OCI-LY1 (cell line): ENCODE measurements around the gene PYGO2.
A peak's percentile ranks its signal among the peaks of the same experiment; 100 is the strongest.

ENCODE experiments used
- H2AFZ ChIP-seq: fragments of 200-600 bp; sonication (generic), shearing (Covaris generic); 2 replicates; pipeline ENCODE4 v1.6.0; 2014; ENCODE audit warnings: antibody characterized with exemption, mild to moderate bottlenecking, low read length
- H3F3A ChIP-seq: fragments of 200-600 bp; sonication (generic), shearing (Covaris generic); 2 replicates; pipeline ENCODE4 v1.6.0; 2014; ENCODE audit warnings: mild to moderate bottlenecking, antibody characterized with exemption, low read length, moderate library complexity; ENCODE audit not compliant: insufficient read depth
- H3K27ac ChIP-seq: fragments of 200-600 bp; sonication (generic); 2 replicates; pipeline ENCODE4 v1.5.1; 2014; ENCODE audit warnings: low read length, mixed run types, mild to moderate bottlenecking, low read depth; ENCODE audit not compliant: poor library complexity, severe bottlenecking
- H3K27me3 ChIP-seq: fragments of 200-600 bp; sonication (generic); 2 replicates; pipeline ENCODE4 v1.6.0; 2014; ENCODE audit warnings: antibody characterized with exemption, mild to moderate bottlenecking, low read length, moderate library complexity; ENCODE audit not compliant: insufficient read depth
- H3K36me3 ChIP-seq: fragments of 200-600 bp; sonication (generic); 2 replicates; pipeline ENCODE4 v1.6.1; 2014; ENCODE audit warnings: mild to moderate bottlenecking, antibody characterized with exemption, low read length, moderate library complexity, mixed read lengths; ENCODE audit not compliant: insufficient read depth
- H3K4me1 ChIP-seq: fragments of 200-600 bp; sonication (generic); 2 replicates; pipeline ENCODE4 v1.5.1; 2014; ENCODE audit warnings: mild to moderate bottlenecking, low read length, moderate library complexity; ENCODE audit not compliant: insufficient read depth, severe bottlenecking
- H3K4me2 ChIP-seq: fragments of 200-600 bp; sonication (generic), shearing (Covaris generic); 2 replicates; pipeline ENCODE4 v1.6.1; 2014; ENCODE audit warnings: low read length
- H3K4me3 ChIP-seq: fragments of 200-600 bp; sonication (generic); 2 replicates; pipeline ENCODE4 v1.5.1; 2014; ENCODE audit warnings: low read length, low read depth, mild to moderate bottlenecking, mixed read lengths; ENCODE audit not compliant: poor library complexity, severe bottlenecking
- H3K79me2 ChIP-seq: fragments of 200-600 bp; shearing (Covaris generic); 2 replicates; pipeline ENCODE4 v1.6.1; 2016; ENCODE audit warnings: mixed run types, low read length, mixed read lengths; ENCODE audit not compliant: insufficient read depth
- H3K9ac ChIP-seq: fragments of 200-600 bp; sonication (generic), shearing (Covaris generic); 2 replicates; pipeline ENCODE4 v1.6.1; 2014; ENCODE audit warnings: mild to moderate bottlenecking, low read length, mixed read lengths
- H3K9me2 ChIP-seq: fragments of 200-600 bp; sonication (generic), shearing (Covaris generic); 2 replicates; pipeline ENCODE4 v1.6.1; 2014; ENCODE audit warnings: low read depth, mild to moderate bottlenecking, low read length, mixed read lengths
- H3K9me3 ChIP-seq: fragments of 200-600 bp; shearing (Covaris generic); 2 replicates; pipeline ENCODE4 v1.6.1; 2014; ENCODE audit warnings: low read length, mixed read lengths
- H4K20me1 ChIP-seq: fragments of 200-600 bp; sonication (generic), shearing (Covaris generic); 2 replicates; pipeline ENCODE4 v1.6.0; 2016; ENCODE audit warnings: mild to moderate bottlenecking, low read length; ENCODE audit not compliant: insufficient read depth
- CTCF ChIP-seq: fragments of 200-600 bp; sonication (generic), shearing (Covaris generic); IDR thresholded peaks from 2 replicates; pipeline ENCODE4 v1.5.1; 2017; ENCODE audit warnings: mild to moderate bottlenecking, antibody characterized with exemption, low read length, moderate library complexity, mixed read lengths
- EZH2 ChIP-seq: fragments of 200-600 bp; sonication (generic), shearing (Covaris generic); IDR thresholded peaks from 2 replicates; pipeline ENCODE4 v1.8.0; 2017; ENCODE audit warnings: borderline replicate concordance, mixed run types, mild to moderate bottlenecking, antibody characterized with exemption, low read length, moderate library complexity, mixed read lengths

PYGO2 gene

GRCh38 chr1:155004352-155005075 is 42.9 kb upstream of the PYGO2 start:
- H3K9ac ChIP-seq, result peak overlapping the region; percentile 93; the same call in 1 of the 2 replicates
- H3K36me3 ChIP-seq, result no peaks in the 10 kb centered on the region
- H3F3A ChIP-seq, result peaks cover 4% of the 10 kb centered on the region; the same call in 1 of the 2 replicates
- H3K4me1 ChIP-seq, result peaks cover 40% of the 10 kb centered on the region
- H3K4me3 ChIP-seq, result peak overlapping the region; percentile 90
- no peaks in the 10 kb centered on the region for H3K79me2 ChIP-seq
- TF ChIP-seq EZH2 (no peak), CTCF (no peak)
- no peaks in the 10 kb centered on the region for H3K9me3 ChIP-seq
- H3K27me3 ChIP-seq, result no peaks in the 10 kb centered on the region
- peak overlapping the region; percentile 69 for H3K27ac ChIP-seq
- no peaks in the 10 kb centered on the region for H3K9me2 ChIP-seq
- H2AFZ ChIP-seq, result no peak overlapping the region
- H4K20me1 ChIP-seq, result no peaks in the 10 kb centered on the region
- peak overlapping the region; percentile 99 for H3K4me2 ChIP-seq

- no peaks in the 10 kb centered on the region for H3K36me3 ChIP-seq
- no peaks in the 10 kb centered on the region for H3K9me3 ChIP-seq
- no peaks in the 10 kb centered on the region for H4K20me1 ChIP-seq
- peak overlapping the region; percentile 99 for H3K4me2 ChIP-seq
- H3K79me2 ChIP-seq, result no peaks in the 10 kb centered on the region
- peak overlapping the region; percentile 69 for H3K27ac ChIP-seq
- no peaks in the 10 kb centered on the region for H3K9me2 ChIP-seq
- TF ChIP-seq EZH2, result no peak
- TF ChIP-seq CTCF, result no peak
- peaks cover 47% of the 10 kb centered on the region for H3K4me1 ChIP-seq
- no peaks in the 10 kb centered on the region for H3K27me3 ChIP-seq
- no peak overlapping the region for H2AFZ ChIP-seq
- peak overlapping the region; percentile 93 for H3K9ac ChIP-seq
- peaks cover 4% of the 10 kb centered on the region; the same call in 1 of the 2 replicates for H3F3A ChIP-seq
- peak overlapping the region; percentile 90 for H3K4me3 ChIP-seq
Measured at GRCh38 chr1:155003766-155004351, 42.3 kb upstream of the PYGO2 start.

- peaks cover 4% of the 10 kb centered on the region; the same call in 1 of the 2 replicates for H3F3A ChIP-seq
- no peaks in the 10 kb centered on the region for H3K9me3 ChIP-seq
- no peak overlapping the region for H2AFZ ChIP-seq
- TF ChIP-seq EZH2 (no peak), CTCF (no peak)
- H3K4me1 ChIP-seq, result peaks cover 49% of the 10 kb centered on the region
- peak overlapping the region; percentile 69 for H3K27ac ChIP-seq
- peak overlapping the region; percentile 93 for H3K9ac ChIP-seq
- H4K20me1 ChIP-seq, result no peaks in the 10 kb centered on the region
- H3K9me2 ChIP-seq, result no peaks in the 10 kb centered on the region
- H3K4me2 ChIP-seq, result peak overlapping the region; percentile 99
- no peaks in the 10 kb centered on the region for H3K79me2 ChIP-seq
- H3K36me3 ChIP-seq, result no peaks in the 10 kb centered on the region
- H3K4me3 ChIP-seq, result peak overlapping the region; percentile 90
- no peaks in the 10 kb centered on the region for H3K27me3 ChIP-seq
Measured at GRCh38 chr1:155003227-155003765, 41.7 kb upstream of the PYGO2 start.
